GM21619 (cell line): ENCODE data around the gene XPNPEP1.

Source experiments
- ATAC-seq: cut with Tn5 transposase; IDR thresholded peaks from one replicate; pipeline ENCODE4 v1.9.1; 2021; ENCODE audit not compliant: unreplicated experiment

The XPNPEP1 gene

GRCh38 chr10:109820620-109821405 lies 102.5 kb downstream of the XPNPEP1 start:
- ATAC-seq: no peak

- no peak for ATAC-seq
Observed at GRCh38 chr10:109819807-109820206, 103.5 kb downstream of the XPNPEP1 start.
